GM12878 (cell line): ENCODE results near the gene CTNNBL1.

Experiments used
- EZH2 ChIP-seq: IDR thresholded peaks from 2 replicates; pipeline ENCODE4 v1.6.1; 2012; ENCODE audit warnings: low read depth, mild to moderate bottlenecking, control low read depth, inconsistent platforms, low read length, borderline replicate concordance; ENCODE audit not compliant: control insufficient read depth
- FOXM1 ChIP-seq: IDR thresholded peaks from 2 replicates; pipeline ENCODE4 v1.6.1; 2012; ENCODE audit warnings: low read depth, mild to moderate bottlenecking, inconsistent platforms, low read length, moderate library complexity
- TARDBP ChIP-seq: IDR thresholded peaks from 2 replicates; pipeline ENCODE4 v1.6.1; 2016; ENCODE audit warnings: borderline replicate concordance
- TCF7 ChIP-seq: IDR thresholded peaks from 2 replicates; pipeline ENCODE4 v1.6.1; 2014; ENCODE audit warnings: antibody characterized with exemption, borderline replicate concordance
- TF ChIP-seq, protein P1 (sequence below): IDR thresholded peaks from 2 replicates; pipeline ENCODE4 v1.6.1; 2012; ENCODE audit warnings: low read depth, low read length, improper control_type of control experiment
- TF ChIP-seq, protein P2 (sequence below), 3 experiments: IDR thresholded peaks in 2 of 3; conservative IDR thresholded peaks in 1 of 3; 2 replicates each; pipeline ENCODE4 v1.5.1; 2011; ENCODE audit warnings: low read depth in 3 of 3, low read length in 3 of 3, mild to moderate bottlenecking in 3 of 3, control low read depth in 2 of 3, moderate library complexity in 2 of 3, inconsistent platforms in 1 of 3, mixed read lengths in 1 of 3; ENCODE audit not compliant: control insufficient read depth in 2 of 3, insufficient read depth in 1 of 3; ENCODE audit errors: extremely low read depth in 1 of 3

DNA sequence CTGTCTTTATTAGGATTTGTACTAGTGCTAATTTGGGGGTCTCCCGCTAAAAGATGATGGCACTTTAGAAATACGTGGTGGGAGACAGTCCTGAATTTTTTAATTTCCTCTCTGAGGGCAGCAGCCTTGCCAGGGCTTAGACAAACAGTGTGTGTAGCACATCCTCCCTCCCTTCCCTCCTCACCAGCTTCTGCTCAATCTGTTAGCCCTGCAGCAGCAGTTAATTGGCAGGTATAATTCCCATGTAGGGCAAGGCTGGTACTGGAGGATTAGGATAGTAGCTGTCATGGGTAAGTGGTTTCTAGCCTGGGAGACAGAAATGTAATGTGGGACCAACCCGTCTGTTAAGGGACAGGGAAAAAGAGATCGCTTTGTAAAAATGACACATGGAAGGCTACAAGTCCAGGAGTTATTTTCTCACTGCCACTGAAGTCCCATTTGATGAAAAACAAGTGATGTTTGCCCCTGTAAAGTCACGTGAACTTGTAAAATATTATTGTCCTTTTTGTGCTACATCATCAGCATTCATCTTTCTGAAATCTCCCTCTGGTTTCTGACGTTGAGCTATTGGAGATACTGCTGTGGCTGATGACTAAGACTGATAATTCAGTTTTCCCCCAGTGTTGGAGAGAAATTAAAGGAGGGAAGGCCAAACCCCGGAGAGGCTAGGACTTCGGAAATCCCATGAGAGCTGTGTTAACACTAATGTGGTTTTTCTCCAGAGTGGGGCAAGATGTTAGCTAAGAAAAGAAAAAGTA lies 40.6 kb downstream of the CTNNBL1 start:
- TF ChIP-seq, protein P1, sequence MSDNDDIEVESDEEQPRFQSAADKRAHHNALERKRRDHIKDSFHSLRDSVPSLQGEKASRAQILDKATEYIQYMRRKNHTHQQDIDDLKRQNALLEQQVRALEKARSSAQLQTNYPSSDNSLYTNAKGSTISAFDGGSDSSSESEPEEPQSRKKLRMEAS, result no peak
- TF ChIP-seq, protein P2, sequence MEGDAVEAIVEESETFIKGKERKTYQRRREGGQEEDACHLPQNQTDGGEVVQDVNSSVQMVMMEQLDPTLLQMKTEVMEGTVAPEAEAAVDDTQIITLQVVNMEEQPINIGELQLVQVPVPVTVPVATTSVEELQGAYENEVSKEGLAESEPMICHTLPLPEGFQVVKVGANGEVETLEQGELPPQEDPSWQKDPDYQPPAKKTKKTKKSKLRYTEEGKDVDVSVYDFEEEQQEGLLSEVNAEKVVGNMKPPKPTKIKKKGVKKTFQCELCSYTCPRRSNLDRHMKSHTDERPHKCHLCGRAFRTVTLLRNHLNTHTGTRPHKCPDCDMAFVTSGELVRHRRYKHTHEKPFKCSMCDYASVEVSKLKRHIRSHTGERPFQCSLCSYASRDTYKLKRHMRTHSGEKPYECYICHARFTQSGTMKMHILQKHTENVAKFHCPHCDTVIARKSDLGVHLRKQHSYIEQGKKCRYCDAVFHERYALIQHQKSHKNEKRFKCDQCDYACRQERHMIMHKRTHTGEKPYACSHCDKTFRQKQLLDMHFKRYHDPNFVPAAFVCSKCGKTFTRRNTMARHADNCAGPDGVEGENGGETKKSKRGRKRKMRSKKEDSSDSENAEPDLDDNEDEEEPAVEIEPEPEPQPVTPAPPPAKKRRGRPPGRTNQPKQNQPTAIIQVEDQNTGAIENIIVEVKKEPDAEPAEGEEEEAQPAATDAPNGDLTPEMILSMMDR (IDR thresholded peaks at IDR 0.05 in 2 of 3, conservative IDR thresholded peaks at IDR 0.05 in 1 of 3; ENCODE audit: control insufficient read depth in 2 of 3, extremely low read depth in 1 of 3, insufficient read depth in 1 of 3, low read depth in 3 of 3, low read length in 3 of 3), result no peak
- TF ChIP-seq TARDBP (no peak), EZH2 (no peak), FOXM1 (no peak), TCF7 (no peak)
